GM18951 (cell line): ENCODE data around the gene FLT4.

Source experiments
- POLR2A ChIP-seq: IDR thresholded peaks from 4 replicates; pipeline ENCODE4 v1.6.1; 2011; ENCODE audit warnings: mild to moderate bottlenecking; ENCODE audit not compliant: insufficient read length, insufficient read depth; ENCODE audit errors: extremely low read depth
- in situ Hi-C: fragments of 300-500 bp; cut with MboI; formaldehyde crosslinking; loops from one replicate; pipeline ENCODE4 v1.12.0; 2022; ENCODE audit warnings: low sequenced_read_pairs, mixed read lengths, inconsistent platforms; ENCODE audit not compliant: unreplicated experiment

The FLT4 gene

GRCh38 chr5:180631549-180632383 lies 17.6 kb downstream of the FLT4 start:
- TF ChIP-seq POLR2A, result no peak
- in situ Hi-C loops, result no loop called here

- in situ Hi-C loops, result no loop called here
- TF ChIP-seq POLR2A, result no peak
Measured at GRCh38 chr5:180630426-180630825, 19.0 kb downstream of the FLT4 start.

DNA sequence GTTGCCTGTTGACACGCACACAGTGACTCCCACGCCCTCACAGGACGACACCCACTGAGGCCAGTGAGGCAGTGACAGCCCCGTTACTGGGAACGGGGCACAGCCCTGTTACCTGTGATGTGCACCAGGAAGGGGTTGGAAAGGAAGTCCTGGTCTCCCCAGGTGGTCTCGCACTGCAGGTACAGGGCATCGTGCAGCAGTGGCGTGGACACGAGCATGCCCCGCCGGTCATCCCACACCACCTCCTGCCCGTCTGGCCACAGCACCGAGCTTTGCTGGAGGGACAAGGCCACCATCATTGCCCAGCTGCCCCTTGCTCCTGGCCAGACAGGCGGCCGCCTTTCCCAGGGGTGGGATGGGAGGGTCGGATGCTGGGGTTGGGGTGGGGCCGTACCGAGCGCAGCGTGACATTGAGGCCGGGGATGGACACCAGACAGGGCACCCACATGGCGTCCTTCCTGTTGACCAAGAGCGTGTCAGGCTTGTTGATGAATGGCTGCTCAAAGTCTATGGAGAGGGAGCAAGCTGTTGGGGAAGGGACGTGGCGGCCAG lies 19.5 kb downstream of the FLT4 start:
- in situ Hi-C loops, result no loop called here
- TF ChIP-seq POLR2A, result no peak

DNA sequence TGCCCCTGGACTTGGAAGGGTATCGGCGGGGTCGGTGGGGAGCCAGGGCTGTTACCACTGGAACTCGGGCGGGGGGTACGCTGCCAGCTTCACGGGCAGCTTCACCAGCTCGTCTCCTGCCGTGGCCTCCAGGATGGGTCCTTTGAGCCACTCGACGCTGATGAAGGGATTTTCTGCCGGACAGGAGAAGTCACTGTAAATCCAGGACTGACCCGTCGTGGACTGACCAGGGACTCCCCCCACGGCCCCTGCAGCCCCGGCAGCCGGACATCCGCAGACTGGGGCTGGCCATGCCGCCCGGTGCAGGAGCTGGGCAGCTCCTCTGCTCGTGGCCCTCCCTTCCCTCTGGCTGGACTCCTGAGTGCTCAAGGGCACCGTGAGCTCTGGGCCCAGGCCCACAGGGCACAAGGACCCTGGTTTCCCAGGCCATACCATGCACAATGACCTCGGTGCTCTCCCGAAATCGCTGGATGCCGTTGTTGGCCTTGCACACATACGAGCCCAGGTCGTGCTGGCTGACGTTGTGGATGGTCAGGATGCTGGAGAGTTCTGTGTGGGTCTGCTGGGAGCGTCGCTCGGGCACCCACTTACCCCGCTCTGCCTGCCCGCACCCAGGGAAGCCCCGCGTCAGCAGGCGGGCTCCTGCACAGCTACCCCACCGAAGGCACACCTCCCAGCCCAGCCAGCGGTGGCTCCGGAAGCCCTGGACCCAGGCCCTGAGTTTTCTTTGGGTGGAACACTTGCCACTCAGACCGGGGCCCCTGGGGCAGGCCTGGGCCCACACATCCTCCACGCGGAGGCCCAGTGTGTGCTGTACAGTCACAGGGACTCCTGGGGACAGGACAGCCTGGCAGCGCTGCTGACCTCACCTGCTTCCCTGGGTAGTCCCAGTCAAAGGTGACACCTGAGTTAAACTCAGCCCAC lies 20.3 kb downstream of the FLT4 start:
- in situ Hi-C loops, result no loop called here
- TF ChIP-seq POLR2A, result no peak

DNA sequence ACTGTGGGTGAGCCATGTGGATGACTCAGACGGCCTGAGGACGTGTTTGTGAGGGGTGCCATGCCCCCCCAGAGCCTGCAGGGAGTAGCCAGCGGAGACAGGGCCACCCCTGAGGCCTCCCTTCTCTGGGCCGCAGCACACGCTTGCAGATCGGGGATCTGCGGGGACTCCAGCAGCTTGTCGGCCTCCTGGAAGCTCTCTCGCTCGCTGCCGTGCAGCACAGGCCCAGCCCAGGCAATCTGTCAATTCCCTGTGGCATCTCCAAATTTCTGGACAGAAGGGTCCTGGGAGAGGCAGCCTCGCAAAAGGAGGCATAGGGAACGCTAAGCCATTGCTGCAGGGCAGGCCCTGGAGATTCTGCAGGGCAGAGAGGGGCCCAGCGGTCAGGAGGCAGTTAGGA lies 21.2 kb downstream of the FLT4 start:
- in situ Hi-C loops, result no loop called here
- no peak for TF ChIP-seq POLR2A

DNA sequence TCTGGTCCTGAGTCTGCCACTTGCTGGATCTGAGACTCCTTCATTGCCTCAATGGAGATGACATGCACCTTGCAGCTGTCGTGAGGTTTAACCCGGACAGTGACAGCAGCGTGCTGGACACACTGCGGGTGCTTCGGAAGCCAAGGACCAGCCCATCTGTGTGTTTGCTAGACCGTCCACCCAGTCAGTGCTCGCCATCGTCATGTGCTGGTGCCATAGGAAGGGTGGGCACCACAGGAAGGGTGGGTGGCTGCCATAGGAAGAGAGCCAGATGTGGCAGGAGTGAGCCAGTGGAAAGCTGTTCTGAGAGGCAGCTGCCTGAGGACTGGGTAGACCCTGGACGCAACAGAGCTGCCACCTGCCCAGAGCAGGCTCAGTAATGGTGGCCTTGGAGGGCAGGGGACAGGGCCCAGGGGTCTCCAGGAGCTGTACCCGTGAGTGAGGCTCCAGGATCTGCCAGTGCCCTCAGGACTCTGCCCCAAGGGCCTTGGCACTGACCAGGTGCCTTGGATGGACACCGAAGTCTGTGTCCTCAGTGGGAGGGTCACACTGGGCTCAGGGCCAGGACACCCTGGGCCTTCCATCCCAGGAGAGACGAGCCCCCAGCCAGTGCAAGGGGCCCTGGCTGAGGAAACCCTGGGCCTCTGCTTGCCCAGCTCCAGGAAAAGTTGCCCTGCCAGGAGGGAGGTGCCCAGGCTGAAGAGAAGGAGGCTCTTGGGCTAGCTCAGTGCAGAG lies 21.8 kb downstream of the FLT4 start:
- in situ Hi-C loops, result no loop called here
- no peak for TF ChIP-seq POLR2A

DNA sequence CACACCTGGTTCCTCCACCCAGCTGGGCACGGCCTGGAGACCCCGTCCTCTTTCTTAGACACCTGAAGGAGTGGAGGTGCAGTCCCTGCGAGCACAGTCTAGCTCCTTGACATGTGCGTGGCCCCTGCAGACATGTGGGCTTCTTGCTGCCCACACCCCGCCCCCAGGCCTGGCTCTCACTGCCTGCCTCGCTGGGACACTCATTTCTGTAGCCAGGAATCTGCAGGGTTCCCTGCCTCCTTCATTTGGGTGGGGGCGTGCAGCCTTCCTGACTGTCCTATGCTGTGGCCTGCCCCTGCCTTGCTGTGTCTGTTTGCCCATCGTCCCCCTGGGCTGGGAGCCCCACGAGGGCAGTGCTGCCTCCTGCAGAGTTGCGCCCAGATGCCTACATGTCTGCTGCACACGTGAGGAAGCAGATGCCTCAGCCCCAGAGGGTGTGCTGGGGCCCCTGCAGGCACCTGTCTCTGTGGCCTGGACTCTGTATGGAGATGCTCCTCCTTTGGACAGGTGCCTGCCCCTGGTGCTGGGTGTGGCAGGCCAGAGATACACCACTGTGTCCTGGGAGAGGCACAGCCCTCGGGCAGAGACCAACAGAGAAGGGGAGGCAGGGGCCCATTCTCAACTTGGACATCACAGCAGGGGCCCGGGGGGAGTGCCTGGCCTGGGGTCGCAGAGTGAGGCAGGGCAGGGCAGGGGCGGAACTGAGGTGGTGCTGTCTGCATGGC lies 22.6 kb downstream of the FLT4 start:
- in situ Hi-C loops, result no loop called here
- no peak for TF ChIP-seq POLR2A

- in situ Hi-C loops, result no loop called here
- no peak for TF ChIP-seq POLR2A
Measured at GRCh38 chr5:180625791-180626660, 23.4 kb downstream of the FLT4 start.

GRCh38 chr5:180625125-180625790 lies 24.1 kb downstream of the FLT4 start:
- in situ Hi-C loops, result no loop called here

GRCh38 chr5:180624587-180624986 lies 24.8 kb downstream of the FLT4 start:
- in situ Hi-C loops, result no loop called here
- TF ChIP-seq POLR2A, result no peak

More at GRCh38 chr5:180625125-180625790, 24.1 kb downstream of the FLT4 start:
- no peak for TF ChIP-seq POLR2A

DNA sequence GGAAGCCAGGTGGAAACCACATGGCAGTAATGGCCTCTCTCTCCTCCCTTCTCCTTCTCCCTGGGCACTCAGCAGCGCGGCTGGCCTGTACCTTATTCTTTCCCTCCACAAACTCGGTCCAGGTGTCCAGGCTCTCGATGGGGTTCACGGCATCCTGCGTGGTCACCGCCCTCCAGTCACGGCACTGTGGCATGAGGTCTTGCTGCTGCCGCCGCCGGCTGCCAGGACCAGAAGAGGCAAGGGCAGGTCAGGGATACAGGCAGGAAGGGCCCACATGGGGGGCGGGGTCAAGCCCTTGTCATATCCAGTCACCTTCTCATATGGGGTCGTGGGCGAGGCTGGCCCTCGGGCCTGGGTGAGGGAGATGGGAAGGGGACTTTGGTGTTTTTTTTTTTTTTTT lies 25.6 kb downstream of the FLT4 start:
- in situ Hi-C loops, result no loop called here
- no peak for TF ChIP-seq POLR2A
